ENCODE measurements around the gene MPHOSPH10. TPM values are rescaled to one million over a fixed set of nuclear protein-coding genes. Genes with fewer than 3 reads are reported as not detected.
"Not testable (repeated sequence)": the region's sequence is repeated elsewhere in the genome, so short reads cannot be mapped to it uniquely, and the experiment has no call there.

MPHOSPH10 gene
- total RNA-seq: 23.0 TPM

- peaks cover 0 to 17% of the 10 kb centered on the region in 2 donors for H3K4me1 ChIP-seq
- peak within 1 kb of the TSS; percentile 84 to 94 for H3K27ac ChIP-seq
- DNase-seq (ENCODE audit: low spot score in 2 of 2): peak; percentile 47 to 94
- H3K9me3 ChIP-seq: no peaks in the 10 kb centered on the region
- peaks cover 10 to 17% of the 10 kb centered on the region in 2 donors for H3K36me3 ChIP-seq
- H3K4me3 ChIP-seq: peak within 1 kb of the TSS; percentile 66 to 72
- H3K27me3 ChIP-seq: no peaks in the 10 kb centered on the region
- intact Hi-C loops (cut with DNase I): loop anchor here (1.0 to 2.0 kb wide), 3 partner anchors 62 to 136 kb away; partner anchors contain the start of genes NAGK and TEX261
- no peak for TF ChIP-seq CTCF (IDR thresholded peaks at IDR 0.05)
Measured at GRCh38 chr2:71130152-71130904, at the start of gene MPHOSPH10, which contains the start of gene MCEE. Gene MPHOSPH10 (plus strand): TSS chr2:71130634. CDS start chr2:71130666, 32 bp downstream. Gene MCEE (minus strand): TSS chr2:71130229. CDS start chr2:71130219, 10 bp downstream.

GRCh38 chr2:71082402-71083252, 47.8 kb upstream of the MPHOSPH10 start:
- intact Hi-C loops (cut with DNase I): no loop called here
- DNase-seq (ENCODE audit: low spot score in 2 of 2): no peak
- H3K27ac ChIP-seq: no peak overlapping the region
- no peak overlapping the region for H3K4me3 ChIP-seq
- no peaks in the 10 kb centered on the region for H3K4me1 ChIP-seq
- TF ChIP-seq CTCF (IDR thresholded peaks at IDR 0.05): no peak
- no peaks in the 10 kb centered on the region for H3K9me3 ChIP-seq
- H3K36me3 ChIP-seq: peaks cover 15 to 16% of the 10 kb centered on the region in 2 donors
- no peaks in the 10 kb centered on the region for H3K27me3 ChIP-seq

GRCh38 chr2:71083297-71083696, 47.1 kb upstream of the MPHOSPH10 start:
- H3K9me3 ChIP-seq; H3K27me3 ChIP-seq; H3K27ac ChIP-seq; DNase-seq (ENCODE audit: low spot score in 2 of 2); intact Hi-C loops (cut with DNase I); H3K4me3 ChIP-seq; H3K4me1 ChIP-seq; H3K36me3 ChIP-seq: not testable (repeated sequence)

GRCh38 chr2:71083752-71084312, 46.6 kb upstream of the MPHOSPH10 start:
- H3K27ac ChIP-seq; H3K4me1 ChIP-seq; DNase-seq (ENCODE audit: low spot score in 2 of 2); intact Hi-C loops (cut with DNase I); H3K36me3 ChIP-seq; H3K9me3 ChIP-seq; H3K27me3 ChIP-seq: not testable (repeated sequence)
- peak overlapping the region in 1 of 2 donors; percentile 30 for H3K4me3 ChIP-seq

GRCh38 chr2:71085325-71086003, 45.0 kb upstream of the MPHOSPH10 start:
- DNase-seq (ENCODE audit: low spot score in 2 of 2): not testable (repeated sequence)

GRCh38 chr2:71089475-71089874, 41.0 kb upstream of the MPHOSPH10 start:
- H3K27me3 ChIP-seq; H3K9me3 ChIP-seq; H3K27ac ChIP-seq; H3K4me3 ChIP-seq; H3K36me3 ChIP-seq; DNase-seq (ENCODE audit: low spot score in 2 of 2); intact Hi-C loops (cut with DNase I); H3K4me1 ChIP-seq: not testable (repeated sequence)

More at GRCh38 chr2:71085325-71086003, 45.0 kb upstream of the MPHOSPH10 start:
- H3K27me3 ChIP-seq; intact Hi-C loops (cut with DNase I); H3K9me3 ChIP-seq; H3K36me3 ChIP-seq; H3K4me3 ChIP-seq; H3K27ac ChIP-seq; H3K4me1 ChIP-seq: not testable (repeated sequence)

- H3K4me3 ChIP-seq; H3K27me3 ChIP-seq; H3K9me3 ChIP-seq; DNase-seq (ENCODE audit: low spot score in 2 of 2); intact Hi-C loops (cut with DNase I); H3K4me1 ChIP-seq; H3K36me3 ChIP-seq; H3K27ac ChIP-seq: not testable (repeated sequence)
Measured at GRCh38 chr2:71091808-71092207, 38.6 kb upstream of the MPHOSPH10 start.

GRCh38 chr2:71092491-71093260, 37.8 kb upstream of the MPHOSPH10 start:
- H3K27me3 ChIP-seq; H3K36me3 ChIP-seq; H3K4me3 ChIP-seq; H3K4me1 ChIP-seq; intact Hi-C loops (cut with DNase I); H3K9me3 ChIP-seq: not testable (repeated sequence)
- DNase-seq (ENCODE audit: low spot score in 2 of 2): peak in 1 of 2 donors; percentile 72
- H3K27ac ChIP-seq: peak overlapping the region in 1 of 2 donors; percentile 6
